Measurements from ENCODE around the gene NFIC.

GRCh38 chr19:3389446-3389778 is 23.0 kb downstream of the NFIC start:
- no peak for TF ChIP-seq CTCF (IDR thresholded peaks at IDR 0.05)
- TF ChIP-seq EP300 (IDR thresholded peaks at IDR 0.05; ENCODE audit: borderline replicate concordance in 1 of 2, low read depth in 1 of 2, low read length in 1 of 2) = no peak
- no peak for TF ChIP-seq POLR2AphosphoS5 (IDR thresholded peaks at IDR 0.05; ENCODE audit: low read depth, low read length)
- TF ChIP-seq EZH2phosphoT487 (IDR thresholded peaks at IDR 0.05; ENCODE audit: borderline replicate concordance, low read depth) = no peak

Data from SK-N-SH (cell line).